ENCODE data around the gene ENTREP1.
"Not testable (repeated sequence)": the region's sequence is repeated elsewhere in the genome, so short reads cannot be mapped to it uniquely, and the experiment has no call there.

Gene ENTREP1, protein sequence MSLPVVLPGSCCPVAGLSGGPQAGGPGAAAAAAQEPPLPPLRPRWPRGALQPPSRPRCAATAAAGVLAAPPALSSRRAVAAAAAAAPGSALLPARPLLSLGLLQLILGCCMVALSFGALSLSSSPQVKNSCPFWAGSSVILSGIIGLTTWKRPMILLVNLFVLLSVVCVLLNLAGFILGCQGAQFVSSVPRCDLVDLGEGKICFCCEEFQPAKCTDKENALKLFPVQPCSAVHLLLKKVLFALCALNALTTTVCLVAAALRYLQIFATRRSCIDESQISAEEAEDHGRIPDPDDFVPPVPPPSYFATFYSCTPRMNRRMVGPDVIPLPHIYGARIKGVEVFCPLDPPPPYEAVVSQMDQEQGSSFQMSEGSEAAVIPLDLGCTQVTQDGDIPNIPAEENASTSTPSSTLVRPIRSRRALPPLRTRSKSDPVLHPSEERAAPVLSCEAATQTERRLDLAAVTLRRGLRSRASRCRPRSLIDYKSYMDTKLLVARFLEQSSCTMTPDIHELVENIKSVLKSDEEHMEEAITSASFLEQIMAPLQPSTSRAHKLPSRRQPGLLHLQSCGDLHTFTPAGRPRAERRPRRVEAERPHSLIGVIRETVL

GRCh38 chr9:69324549-69325401 is at the start of gene ENTREP1:
TSS of gene ENTREP1 (plus strand) at chr9:69325215. CDS start at chr9:69325310, 95 bp downstream.
- DNase-seq, result no peak

GRCh38 chr9:69276775-69277174 is 48.2 kb upstream of the ENTREP1 start:
- DNase-seq, result no peak

DNA sequence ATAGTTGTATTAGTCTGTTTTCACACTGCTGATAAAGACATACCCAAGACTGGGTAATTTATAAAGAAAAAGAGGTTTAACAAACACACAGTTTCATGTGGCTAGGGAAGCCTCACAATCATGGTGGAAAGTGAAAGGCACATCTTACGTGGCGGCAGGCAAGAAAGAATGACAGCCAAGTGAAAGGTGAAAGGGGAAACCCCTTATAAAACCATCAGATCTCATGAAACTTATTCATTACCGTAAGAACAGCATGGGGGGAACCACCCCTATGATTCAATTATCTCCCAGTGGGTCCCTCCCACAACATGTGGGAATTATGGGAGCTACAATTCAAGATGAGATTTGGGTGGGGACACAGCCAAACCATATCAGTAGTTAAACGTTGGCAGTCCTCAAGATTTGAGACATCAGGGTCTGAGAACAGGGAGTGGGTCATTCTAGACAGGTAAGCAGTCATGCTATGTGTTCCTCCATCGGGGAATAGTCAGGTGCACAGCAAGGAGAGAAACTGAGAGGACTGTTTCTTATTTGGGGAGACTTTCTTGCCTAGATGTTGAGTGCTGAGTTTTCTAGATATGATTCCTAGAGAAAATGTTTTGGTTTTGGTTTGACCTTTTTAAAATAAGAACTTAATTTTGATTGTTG is 45.8 kb upstream of the ENTREP1 start:
- DNase-seq, result no peak

GRCh38 chr9:69279733-69280132 is 45.3 kb upstream of the ENTREP1 start:
- no peak for DNase-seq

DNA sequence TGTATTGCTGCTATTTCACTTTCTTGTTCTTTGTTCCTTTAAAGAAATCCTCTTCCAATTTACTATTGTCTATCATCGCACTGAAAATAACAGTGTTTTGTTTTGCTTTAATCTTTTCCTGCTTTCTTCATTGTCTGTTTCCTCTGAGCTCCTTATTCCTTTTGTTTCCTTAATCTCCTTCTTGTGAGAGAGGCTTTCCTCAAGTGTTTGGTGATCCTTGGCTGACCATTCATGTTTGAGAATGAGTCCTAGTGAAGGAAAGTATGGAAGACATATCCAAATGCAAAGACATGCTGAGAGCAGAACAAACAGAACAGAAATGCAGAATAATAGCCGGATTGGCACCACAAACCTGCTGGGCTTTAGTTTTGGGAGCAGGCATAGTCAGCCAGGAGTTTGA is 42.0 kb upstream of the ENTREP1 start:
- no peak for DNase-seq

GRCh38 chr9:69292078-69292477 is 32.9 kb upstream of the ENTREP1 start:
- DNase-seq, result no peak

GRCh38 chr9:69293156-69293555 is 31.9 kb upstream of the ENTREP1 start:
- no peak for DNase-seq

DNA sequence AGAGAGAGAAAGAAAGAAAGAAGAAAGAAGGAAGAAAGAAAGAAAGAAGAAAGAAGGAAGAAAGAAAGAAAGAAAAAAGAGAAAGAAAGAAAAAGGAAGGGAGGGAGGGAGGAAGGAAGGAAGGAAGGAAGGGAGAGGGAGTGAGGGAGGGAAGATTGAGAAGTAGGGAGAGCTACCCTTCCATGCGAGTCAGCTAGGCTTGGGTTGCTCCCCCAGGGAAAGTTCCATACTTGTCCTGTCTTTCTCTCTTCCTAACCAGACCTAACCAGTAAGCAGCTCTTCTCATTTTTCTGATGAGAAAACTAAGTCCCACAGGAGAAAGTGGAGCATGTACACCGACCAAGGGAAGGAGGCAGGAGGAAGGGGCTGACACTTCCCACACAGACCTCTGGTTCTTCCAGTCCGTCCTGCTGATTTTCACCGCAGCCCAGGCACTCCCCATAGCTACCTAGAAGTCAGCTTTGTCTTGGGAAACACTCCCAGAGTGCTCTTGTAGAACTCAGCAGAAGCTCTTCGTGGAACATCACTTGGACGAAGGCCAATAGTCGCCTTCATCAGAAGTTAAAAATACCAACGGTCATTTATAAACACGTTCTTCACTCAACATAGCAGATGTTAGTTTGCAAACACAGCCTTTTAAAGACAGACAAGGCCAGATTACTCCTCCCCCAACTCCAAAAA is 29.0 kb upstream of the ENTREP1 start:
- DNase-seq, result no peak

GRCh38 chr9:69297300-69297980 is 27.6 kb upstream of the ENTREP1 start:
- no peak for DNase-seq

DNA sequence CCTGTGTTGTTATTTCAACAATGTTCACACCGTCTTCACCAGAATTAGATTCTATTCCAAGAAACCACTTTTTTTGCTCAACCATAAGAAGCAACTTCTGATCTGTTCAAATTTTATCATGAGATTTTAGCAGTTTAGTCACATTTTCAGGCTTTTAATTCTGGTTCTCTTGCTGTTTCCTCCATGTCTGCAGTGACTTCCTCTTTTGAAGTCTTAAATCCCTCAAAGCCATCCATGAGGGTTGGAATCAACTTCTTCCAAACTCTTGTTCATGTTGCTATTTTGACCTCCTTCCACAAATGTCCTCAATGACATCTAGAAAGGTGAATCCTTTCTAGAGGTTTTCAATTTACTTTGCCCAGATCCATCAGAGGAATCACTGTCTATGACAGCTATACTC is 25.7 kb upstream of the ENTREP1 start:
- no peak for DNase-seq

DNA sequence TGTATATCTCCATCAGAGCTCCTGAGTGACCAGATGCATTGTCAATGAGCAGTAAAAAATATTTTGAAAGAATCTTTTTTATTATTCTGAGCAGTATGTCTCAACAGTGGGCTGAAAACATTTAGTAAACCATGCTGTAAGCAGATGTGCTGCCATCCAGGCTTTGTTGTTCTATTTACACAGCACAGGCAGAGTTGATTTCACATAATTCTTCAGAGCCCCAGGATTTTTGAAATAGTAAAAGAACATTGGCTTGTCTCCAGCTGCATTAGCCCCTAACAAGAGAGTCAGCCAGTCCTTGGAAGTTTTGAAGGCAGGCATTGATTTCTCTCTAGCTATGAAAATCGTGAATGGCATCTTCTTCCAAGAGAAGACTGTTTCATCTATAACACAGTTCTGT is 25.2 kb upstream of the ENTREP1 start:
- DNase-seq, result no peak

GRCh38 chr9:69303331-69303730 is 21.7 kb upstream of the ENTREP1 start:
- no peak for DNase-seq

GRCh38 chr9:69306895-69307445 is 18.0 kb upstream of the ENTREP1 start:
- not testable (repeated sequence) for DNase-seq

DNA sequence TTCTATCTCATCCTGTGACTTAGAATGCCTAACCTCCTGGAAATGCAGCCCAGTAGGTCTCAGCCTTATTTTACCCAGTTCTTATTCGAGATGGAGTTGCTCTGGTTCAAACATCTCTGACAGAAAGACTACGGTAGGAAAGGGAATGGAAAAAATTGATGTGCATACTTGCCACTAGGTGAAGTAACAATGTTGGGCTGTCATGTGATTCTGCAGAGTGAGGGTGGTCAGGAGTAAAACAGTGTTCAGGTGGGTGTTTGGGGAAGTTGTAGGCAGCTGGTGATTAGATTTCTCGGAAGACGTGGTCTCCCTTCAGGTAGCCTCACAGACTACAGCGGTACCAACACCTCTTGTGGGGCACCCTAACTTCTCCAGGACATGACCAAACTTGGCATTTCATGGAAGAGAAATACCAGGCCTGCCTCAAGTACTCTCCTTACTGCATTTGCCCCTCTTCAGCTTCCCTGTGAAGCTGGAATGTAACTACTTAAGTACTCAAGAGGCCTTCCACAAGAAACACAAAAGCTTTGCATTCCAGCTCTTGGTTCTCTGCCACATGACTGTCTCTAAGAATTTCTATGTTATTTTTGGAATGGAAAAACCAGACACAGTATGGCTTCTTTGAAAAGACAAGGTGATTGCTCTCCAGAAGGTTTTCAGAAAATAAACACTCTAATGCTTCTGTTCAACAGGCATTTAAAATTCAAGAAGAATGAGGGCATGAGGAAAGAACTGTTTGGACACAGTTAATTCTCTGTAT is 17.4 kb upstream of the ENTREP1 start:
- no peak for DNase-seq

GRCh38 chr9:69308206-69308931 is 16.6 kb upstream of the ENTREP1 start:
- no peak for DNase-seq

DNA sequence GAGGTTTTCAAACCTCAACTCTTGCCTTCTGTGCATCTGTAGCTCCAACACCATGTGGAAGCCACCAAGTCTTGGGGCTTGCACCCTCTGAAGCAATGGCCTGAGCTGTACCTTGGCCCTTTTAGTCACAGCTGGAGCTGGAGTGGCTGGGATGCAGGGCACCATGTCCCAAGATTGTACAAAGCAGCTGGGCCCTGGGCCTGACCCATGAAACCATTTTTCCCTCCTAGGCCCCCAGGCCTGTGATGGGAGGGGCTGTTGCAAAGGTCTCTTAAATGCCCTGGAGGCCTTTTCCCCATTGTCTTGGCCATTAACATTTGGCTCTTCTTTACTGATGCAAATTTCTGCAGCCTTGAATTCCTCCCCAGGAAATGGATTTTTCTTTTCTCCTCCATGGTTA is 11.8 kb upstream of the ENTREP1 start:
- DNase-seq, result no peak

DNA sequence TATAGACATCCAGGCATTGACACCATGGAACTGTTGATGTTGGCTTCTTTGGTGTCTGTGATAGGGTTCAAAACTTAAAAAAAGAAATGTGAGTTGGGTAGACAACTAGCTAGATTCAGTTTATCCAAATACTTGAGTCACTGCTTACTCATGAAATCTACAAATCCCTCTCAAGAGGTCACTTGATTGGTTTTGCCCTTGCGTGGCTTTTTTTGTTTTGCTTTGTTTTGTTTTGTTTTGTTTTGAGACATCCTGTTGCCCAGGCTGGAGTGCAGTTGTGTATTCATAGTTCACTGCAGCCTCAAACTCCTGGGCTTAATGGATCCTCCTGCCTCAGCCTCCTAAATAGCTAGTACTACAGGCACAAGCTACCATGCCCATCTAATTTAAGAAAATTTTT is 10.5 kb upstream of the ENTREP1 start:
- no peak for DNase-seq

DNA sequence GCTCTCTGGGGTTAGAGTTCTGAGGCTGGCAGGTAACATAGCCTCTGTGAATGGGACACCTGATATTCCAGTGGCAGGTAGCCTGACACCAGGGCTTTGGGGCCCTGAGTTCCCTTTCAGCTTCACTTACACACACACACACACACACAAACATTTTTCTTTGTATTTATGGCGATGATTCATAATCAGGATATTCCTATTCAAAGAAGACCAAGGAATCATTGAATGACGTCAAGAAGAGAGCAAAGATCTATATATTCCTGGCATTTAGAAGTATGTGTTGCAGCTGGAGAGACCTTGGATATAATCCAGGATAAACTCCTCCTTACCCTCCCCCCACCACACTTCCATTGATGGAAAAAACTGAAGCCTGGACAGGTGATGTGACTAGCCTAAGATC is 7.9 kb upstream of the ENTREP1 start:
- DNase-seq, result no peak

- no peak for DNase-seq
Measured at GRCh38 chr9:69317894-69318293, 7.1 kb upstream of the ENTREP1 start.

Measured in KG1 (cell line).